Activated CD4-positive, alpha-beta T cell treated with anti-CD3 and anti-CD28 coated beads, Interleukin-2, amount 10 ng/mL, durations not matched to agents 7 days and 5 days (primary cell): ENCODE measurements around the gene IYD. TPM values are rescaled to one million over a fixed set of nuclear protein-coding genes. Genes with fewer than 3 reads are reported as not detected.

Experiments used
- CTCF ChIA-PET: fragments of 350-600 bp; sonication (Branson Sonifier 250); formaldehyde crosslinking; loops from one replicate; lab custom pipeline; 2021; ENCODE audit warnings: antibody characterized with exemption; lab: Charles Lee
- POLR2A ChIA-PET: fragments of 350-600 bp; sonication (Branson Sonifier 250); formaldehyde crosslinking; loops from one replicate; lab custom pipeline; 2021; ENCODE audit warnings: antibody characterized with exemption; lab: Charles Lee
- DNase-seq: peaks from one replicate; pipeline ENCODE4 v3.0.0-alpha.2; 2020
- H3K27ac Mint-ChIP-seq: one replicate; pipeline ENCODE4 v1.8.0; 2021; ENCODE audit warnings: mild to moderate bottlenecking, moderate library complexity, mixed read lengths
- H3K27me3 Mint-ChIP-seq: one replicate; pipeline ENCODE4 v1.8.0; 2021; ENCODE audit warnings: mixed read lengths
- H3K36me3 Mint-ChIP-seq: one replicate; pipeline ENCODE4 v1.8.0; 2021; ENCODE audit warnings: low read depth, mixed read lengths
- H3K4me1 Mint-ChIP-seq: one replicate; pipeline ENCODE4 v1.8.0; 2021; ENCODE audit warnings: mixed read lengths
- H3K4me3 Mint-ChIP-seq: one replicate; pipeline ENCODE4 v1.8.0; 2021; ENCODE audit warnings: mild to moderate bottlenecking, moderate library complexity, mixed read lengths
- H3K9me3 Mint-ChIP-seq: one replicate; pipeline ENCODE4 v1.8.0; 2021; ENCODE audit warnings: mixed read lengths
- total RNA-seq, 2 experiments: library from RNA; stranded (reverse); gene quantifications; one replicate each; pipeline ENCODE4 v1.2.3, GENCODE V29; 2021

Gene IYD
- total RNA-seq, 2 experiments from 2014 or later: not detected

DNA sequence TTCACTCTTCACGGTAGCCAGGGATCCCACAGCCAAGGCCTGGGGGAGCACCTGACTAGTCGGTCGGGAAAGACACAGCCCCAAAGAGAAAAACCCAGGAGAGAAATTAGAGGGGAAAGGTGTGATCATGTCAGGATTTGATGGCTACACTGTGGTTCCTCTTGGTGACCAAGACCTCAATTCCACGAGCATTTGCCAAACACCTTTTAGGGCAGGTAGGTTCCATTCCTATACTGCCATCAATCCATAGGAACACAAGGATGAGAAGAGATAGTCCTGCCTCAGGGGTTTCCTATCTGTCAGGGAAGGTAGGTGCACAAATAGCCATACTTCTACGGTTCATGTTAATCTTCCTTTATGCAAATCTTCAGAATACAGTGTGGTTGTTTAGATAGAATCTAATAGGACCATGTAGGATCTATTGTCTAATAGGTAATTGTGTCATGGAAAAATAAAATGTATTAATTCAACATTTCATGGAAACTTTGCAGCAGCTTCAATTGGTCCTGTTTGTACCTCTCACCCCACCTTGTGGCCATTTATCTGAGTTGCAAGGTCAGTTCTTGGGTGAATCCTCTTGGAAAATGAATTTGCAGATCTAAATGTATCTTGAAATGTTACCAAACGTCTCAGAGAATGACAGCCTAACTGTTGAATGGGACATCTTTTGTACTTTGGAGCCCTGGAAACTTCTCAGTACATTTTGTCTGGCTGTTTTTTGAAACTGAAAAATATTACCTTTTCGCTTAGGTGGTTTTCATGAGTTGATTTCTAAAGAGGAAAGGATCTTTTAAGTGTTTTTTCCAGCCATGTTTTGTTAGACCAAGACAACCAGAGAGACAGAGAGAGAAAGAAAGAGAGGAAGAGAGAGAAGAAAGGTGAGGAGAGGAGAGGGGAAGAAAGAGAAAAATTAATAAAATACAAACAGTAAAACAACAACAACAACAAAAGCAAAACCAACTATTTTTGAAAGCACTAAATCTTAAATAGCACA lies 33.7 kb upstream of the IYD start:
- H3K27ac Mint-ChIP-seq: no peak overlapping the region
- peak; percentile 45 for DNase-seq
- peaks cover 12% of the 10 kb centered on the region for H3K27me3 Mint-ChIP-seq
- H3K36me3 Mint-ChIP-seq: no peaks in the 10 kb centered on the region
- H3K9me3 Mint-ChIP-seq: no peaks in the 10 kb centered on the region
- ChIA-PET POLR2A (no interaction called here), CTCF (interaction anchor here (0.9 kb wide), 1 partner anchor 255 kb away, joined by 3 read pairs; no protein-coding TSS in a partner anchor)
- H3K4me1 Mint-ChIP-seq: no peaks in the 10 kb centered on the region
- no peak overlapping the region for H3K4me3 Mint-ChIP-seq

DNA sequence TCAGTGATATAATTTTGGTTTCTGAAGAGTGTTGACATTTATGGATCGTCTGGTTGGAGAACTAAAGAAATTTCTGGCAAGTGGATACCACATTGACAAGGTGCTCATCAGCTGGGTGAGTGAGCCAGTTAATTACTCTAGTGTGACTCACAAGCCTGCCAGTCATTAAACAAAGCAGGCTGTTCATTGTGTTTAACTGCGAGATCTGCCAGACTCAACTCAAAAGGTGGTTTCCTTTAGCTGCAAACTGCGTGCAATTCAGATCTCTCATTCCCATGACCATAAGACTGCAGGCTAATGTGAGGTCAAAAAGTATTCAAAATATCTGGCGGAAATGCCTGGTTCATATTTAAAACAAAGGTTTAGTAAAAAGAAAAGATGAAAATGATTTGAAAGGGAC lies 32.5 kb upstream of the IYD start:
- no peaks in the 10 kb centered on the region for H3K4me1 Mint-ChIP-seq
- CTCF ChIA-PET: no interaction called here
- peaks cover 14% of the 10 kb centered on the region for H3K27me3 Mint-ChIP-seq
- DNase-seq: no peak
- H3K9me3 Mint-ChIP-seq: no peaks in the 10 kb centered on the region
- H3K4me3 Mint-ChIP-seq: no peak overlapping the region
- H3K36me3 Mint-ChIP-seq: no peaks in the 10 kb centered on the region
- POLR2A ChIA-PET: no interaction called here
- no peak overlapping the region for H3K27ac Mint-ChIP-seq

DNA sequence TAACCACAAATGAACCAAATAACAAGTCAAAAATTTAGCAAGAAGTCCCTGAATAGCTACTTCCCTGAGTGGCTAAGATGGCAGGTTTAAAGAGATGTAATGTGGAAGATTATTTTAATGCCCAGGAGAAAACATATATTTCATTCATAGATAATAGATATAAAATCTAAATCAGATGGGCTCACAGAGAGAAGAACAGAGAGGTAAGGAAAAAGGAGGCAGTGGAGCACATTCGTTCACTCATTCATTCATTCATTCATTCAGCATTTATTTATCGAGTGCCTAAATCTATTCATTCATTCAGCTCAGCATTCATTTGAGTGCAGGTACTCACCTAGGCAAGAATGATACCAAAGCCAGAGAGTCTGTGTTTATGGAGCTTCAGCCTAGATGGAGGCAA lies 32.1 kb upstream of the IYD start:
- Mint-ChIP-seq H3K36me3 (no peaks in the 10 kb centered on the region), H3K27me3 (peaks cover 15% of the 10 kb centered on the region), H3K9me3 (no peaks in the 10 kb centered on the region), H3K27ac (no peak overlapping the region), H3K4me3 (no peak overlapping the region), H3K4me1 (no peaks in the 10 kb centered on the region)
- POLR2A ChIA-PET: no interaction called here
- CTCF ChIA-PET: no interaction called here
- DNase-seq: no peak

DNA sequence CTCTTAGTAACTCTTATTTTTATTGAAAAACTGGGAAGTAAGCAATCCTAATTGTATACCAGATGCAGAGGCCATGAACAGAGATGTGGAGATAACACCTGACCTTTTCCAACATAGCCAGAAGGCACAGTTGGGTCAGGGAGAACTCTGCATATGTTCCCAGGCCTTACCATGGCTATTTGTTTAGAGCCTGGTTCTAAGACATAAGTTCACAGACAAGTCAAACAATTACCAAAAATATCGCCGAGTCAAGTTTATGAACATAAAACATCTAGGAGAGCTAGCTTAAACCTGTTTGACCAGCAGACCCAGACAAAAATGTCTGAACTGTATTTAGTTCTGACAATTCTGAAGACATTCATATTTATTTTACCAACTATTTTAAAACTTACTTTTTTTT lies 26.7 kb upstream of the IYD start:
- H3K27ac Mint-ChIP-seq: no peak overlapping the region
- H3K9me3 Mint-ChIP-seq: no peaks in the 10 kb centered on the region
- CTCF ChIA-PET: no interaction called here
- H3K4me1 Mint-ChIP-seq: no peaks in the 10 kb centered on the region
- DNase-seq: no peak
- H3K36me3 Mint-ChIP-seq: no peaks in the 10 kb centered on the region
- POLR2A ChIA-PET: no interaction called here
- H3K27me3 Mint-ChIP-seq: peaks cover 17% of the 10 kb centered on the region
- no peak overlapping the region for H3K4me3 Mint-ChIP-seq

DNA sequence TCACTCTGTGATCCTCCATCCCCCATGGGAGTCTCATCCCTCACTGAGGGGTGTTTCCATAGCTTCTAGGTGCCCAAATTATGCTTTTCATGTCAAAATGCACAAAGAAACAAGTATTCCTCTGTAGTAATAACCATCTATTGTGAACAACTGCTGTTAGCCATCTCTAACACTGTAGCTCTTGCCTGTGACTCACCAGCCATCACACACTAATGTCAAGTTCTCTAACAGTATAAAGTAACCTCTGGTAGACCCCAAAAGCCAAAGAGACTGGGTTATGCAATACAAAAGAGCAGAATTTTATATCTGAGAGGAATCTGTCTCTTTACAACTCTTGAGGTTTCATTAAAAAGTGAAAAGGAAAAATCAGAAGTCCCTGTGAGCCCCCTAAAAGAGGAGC lies 25.4 kb upstream of the IYD start:
- POLR2A ChIA-PET: no interaction called here
- Mint-ChIP-seq H3K4me1 (no peaks in the 10 kb centered on the region), H3K27ac (no peak overlapping the region), H3K4me3 (no peak overlapping the region), H3K36me3 (no peaks in the 10 kb centered on the region), H3K27me3 (peaks cover 19% of the 10 kb centered on the region), H3K9me3 (no peaks in the 10 kb centered on the region)
- no peak for DNase-seq
- CTCF ChIA-PET: no interaction called here

DNA sequence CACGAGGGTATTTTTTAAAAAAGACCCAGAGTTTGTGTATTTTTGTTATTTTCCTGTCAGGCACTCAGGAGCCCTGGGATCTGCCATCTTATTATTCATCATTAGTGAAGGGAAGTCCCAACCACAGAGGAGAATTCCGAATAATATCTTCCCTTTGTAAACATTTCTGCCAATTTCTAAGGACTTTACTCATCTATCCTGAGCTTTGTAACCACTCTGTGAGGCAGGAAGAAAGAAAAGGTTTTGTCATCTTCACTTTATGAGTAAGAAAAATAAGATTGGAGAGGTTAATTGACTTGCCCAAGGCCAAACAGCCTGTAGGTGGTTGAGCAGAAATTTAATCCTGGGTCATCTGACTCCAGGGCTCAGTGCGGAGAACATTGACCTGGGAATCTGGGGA lies 23.0 kb upstream of the IYD start:
- ChIA-PET POLR2A (no interaction called here), CTCF (interaction anchor here (0.7 kb wide), 1 partner anchor 16 kb away, joined by 5 read pairs; no protein-coding TSS in a partner anchor)
- Mint-ChIP-seq H3K9me3 (no peaks in the 10 kb centered on the region), H3K27ac (no peak overlapping the region), H3K4me1 (no peaks in the 10 kb centered on the region), H3K27me3 (peaks cover 15% of the 10 kb centered on the region), H3K36me3 (no peaks in the 10 kb centered on the region), H3K4me3 (no peak overlapping the region)
- DNase-seq: no peak

DNA sequence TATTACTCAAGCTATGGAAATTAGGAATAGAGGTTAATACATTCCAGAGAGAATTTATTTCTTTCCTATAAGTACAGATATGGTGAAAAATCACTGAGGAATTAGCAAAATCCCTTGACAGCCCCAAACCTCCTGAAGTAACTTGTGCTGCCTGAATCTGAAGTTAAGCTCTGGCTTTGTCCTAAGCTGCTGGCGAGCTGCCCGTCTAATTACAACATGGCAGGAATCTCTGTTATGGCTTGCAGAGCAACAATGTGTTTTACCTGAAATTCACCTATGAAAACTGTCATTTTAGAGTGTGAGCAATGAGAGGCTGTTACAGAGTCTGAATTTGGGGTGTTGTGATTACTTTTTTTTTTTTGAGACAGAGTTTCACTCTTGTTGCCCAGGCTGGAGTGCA lies 22.5 kb upstream of the IYD start:
- Mint-ChIP-seq H3K36me3 (no peaks in the 10 kb centered on the region), H3K27me3 (peaks cover 13% of the 10 kb centered on the region)
- CTCF ChIA-PET: interaction anchor here (0.7 kb wide), 1 partner anchor 17 kb away, joined by 5 read pairs; no protein-coding TSS in a partner anchor

DNA sequence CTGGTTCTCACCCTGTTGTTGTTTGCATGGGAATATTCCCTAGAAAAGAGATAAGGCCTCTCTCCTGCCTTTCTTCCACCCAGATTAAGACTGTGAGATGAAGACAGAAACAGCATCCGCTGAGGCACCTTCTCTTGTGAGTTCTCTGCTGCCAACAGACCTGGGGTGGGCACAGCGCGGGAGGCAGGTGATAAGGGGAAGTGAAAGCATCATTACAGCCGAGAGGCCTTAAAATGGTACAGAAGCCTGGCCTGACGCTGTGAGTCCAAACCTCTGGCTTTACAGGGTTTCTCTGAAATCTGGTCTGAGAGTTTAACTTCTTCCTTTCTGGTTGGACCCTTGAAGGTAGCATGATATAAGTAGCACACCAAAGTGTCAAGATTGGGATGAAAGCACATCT lies 21.0 kb upstream of the IYD start:
- Mint-ChIP-seq H3K36me3 (no peaks in the 10 kb centered on the region), H3K9me3 (no peaks in the 10 kb centered on the region), H3K27ac (no peak overlapping the region), H3K4me1 (no peaks in the 10 kb centered on the region), H3K27me3 (peaks cover 8% of the 10 kb centered on the region), H3K4me3 (no peak overlapping the region)
- no peak for DNase-seq
- CTCF ChIA-PET: no interaction called here
- POLR2A ChIA-PET: no interaction called here

More for the DNA sequence above, 22.5 kb upstream of the IYD start:
- DNase-seq: no peak
- H3K27ac Mint-ChIP-seq: no peak overlapping the region
- no peaks in the 10 kb centered on the region for H3K4me1 Mint-ChIP-seq
- no peak overlapping the region for H3K4me3 Mint-ChIP-seq
- H3K9me3 Mint-ChIP-seq: no peaks in the 10 kb centered on the region
- POLR2A ChIA-PET: no interaction called here

DNA sequence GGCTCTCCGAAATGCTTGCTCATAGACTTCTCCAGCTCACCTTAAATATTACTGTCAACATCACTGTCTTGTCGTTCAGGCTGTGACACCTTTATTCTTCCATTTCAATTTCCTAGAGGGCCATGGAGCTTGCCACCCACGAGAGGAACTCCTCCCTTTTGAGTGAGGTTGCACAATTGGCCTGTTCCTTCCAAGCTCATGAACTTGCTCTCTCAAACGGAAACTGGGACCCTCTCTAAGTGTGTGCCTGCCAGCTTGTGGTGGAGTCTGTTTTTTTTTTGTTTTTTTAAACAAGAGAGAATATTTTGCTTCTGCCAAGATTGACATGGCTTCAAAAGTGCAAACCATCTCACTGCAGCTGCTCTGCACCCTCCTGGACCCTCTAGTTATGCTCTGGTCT lies 19.3 kb upstream of the IYD start:
- no peak overlapping the region for H3K27ac Mint-ChIP-seq

DNA sequence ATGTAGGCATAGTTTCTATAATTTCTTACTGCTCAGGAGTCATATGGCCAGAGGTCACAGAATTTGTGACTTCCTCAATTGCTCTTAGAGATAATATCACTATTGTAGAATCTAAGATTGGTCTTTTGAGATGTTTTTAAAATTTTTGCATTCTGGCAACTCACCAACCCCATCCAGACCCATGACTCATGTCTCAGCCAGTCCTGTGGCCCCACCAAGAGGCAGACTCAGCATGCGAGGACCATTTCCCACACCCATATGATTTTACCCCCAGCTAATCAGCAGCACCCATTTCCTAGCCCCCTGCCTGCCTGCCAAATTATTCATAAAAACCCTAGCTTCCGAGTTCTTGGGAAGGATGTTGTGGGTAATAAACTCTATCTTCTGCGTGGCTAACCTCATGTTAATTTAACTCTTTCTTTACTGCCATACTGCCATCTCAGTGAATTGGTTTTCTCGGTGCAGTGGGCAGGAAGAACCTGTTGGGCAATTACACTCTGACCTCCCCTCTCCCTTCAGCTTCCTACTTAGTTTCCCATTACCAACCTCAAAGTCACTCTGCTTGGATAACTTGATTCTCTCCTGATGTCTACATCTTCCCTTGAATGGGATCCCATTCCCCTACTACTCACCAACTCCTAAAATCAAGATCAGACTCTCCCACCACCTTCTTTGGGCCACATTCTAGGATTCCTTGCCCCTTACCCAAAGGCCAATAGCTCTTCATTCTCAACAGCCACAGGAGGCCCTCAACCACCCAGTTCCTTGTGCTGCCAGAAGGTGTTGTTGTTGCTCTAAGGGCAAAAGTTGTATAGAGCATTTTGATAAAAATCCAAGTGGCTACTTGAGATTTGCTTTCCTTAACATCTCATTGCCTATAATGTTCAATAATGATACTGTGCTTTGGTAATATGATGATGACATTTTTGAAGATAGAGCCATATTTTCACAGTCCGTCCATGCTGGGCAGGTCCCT lies 16.2 kb upstream of the IYD start:
- H3K4me3 Mint-ChIP-seq: no peak overlapping the region
- peaks cover 10% of the 10 kb centered on the region for H3K27me3 Mint-ChIP-seq
- CTCF ChIA-PET: interaction anchor here (1.1 kb wide), 1 partner anchor 20 kb away, joined by 3 read pairs; no protein-coding TSS in a partner anchor
- DNase-seq: no peak
- POLR2A ChIA-PET: no interaction called here
- H3K36me3 Mint-ChIP-seq: no peaks in the 10 kb centered on the region
- H3K9me3 Mint-ChIP-seq: no peaks in the 10 kb centered on the region
- H3K27ac Mint-ChIP-seq: no peak overlapping the region
- H3K4me1 Mint-ChIP-seq: no peaks in the 10 kb centered on the region

More for the DNA sequence above, 19.3 kb upstream of the IYD start:
- Mint-ChIP-seq H3K9me3 (no peaks in the 10 kb centered on the region), H3K4me3 (no peak overlapping the region), H3K27me3 (peaks cover 4% of the 10 kb centered on the region), H3K4me1 (no peaks in the 10 kb centered on the region), H3K36me3 (no peaks in the 10 kb centered on the region)
- POLR2A ChIA-PET: no interaction called here
- CTCF ChIA-PET: interaction anchor here (0.6 kb wide), 1 partner anchor 46 kb away, joined by 5 read pairs; no protein-coding TSS in a partner anchor
- DNase-seq: no peak

DNA sequence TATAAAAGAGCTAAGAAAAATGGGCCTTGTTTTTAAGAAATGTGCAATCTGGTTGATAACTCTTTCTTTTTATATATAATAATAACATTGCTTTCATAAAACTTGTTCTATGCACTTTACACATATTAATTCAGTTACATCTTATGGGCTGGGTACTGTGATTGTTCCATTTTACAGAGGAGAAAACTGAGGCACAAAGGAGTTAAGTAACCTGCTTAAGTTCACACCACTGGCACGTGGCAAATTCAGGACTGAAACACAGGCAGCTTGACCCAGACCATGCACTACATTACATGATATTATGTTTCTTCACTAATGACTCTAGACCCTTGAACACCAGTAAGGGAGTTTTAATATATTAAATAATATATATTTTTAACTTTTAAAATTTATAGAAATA lies 15.4 kb upstream of the IYD start:
- H3K9me3 Mint-ChIP-seq: no peaks in the 10 kb centered on the region
- DNase-seq: no peak
- no peak overlapping the region for H3K27ac Mint-ChIP-seq
- no peaks in the 10 kb centered on the region for H3K4me1 Mint-ChIP-seq
- POLR2A ChIA-PET: no interaction called here
- H3K27me3 Mint-ChIP-seq: peaks cover 11% of the 10 kb centered on the region
- H3K4me3 Mint-ChIP-seq: no peak overlapping the region
- CTCF ChIA-PET: interaction anchor here (1.1 kb wide), 1 partner anchor 20 kb away, joined by 3 read pairs; no protein-coding TSS in a partner anchor
- no peaks in the 10 kb centered on the region for H3K36me3 Mint-ChIP-seq

DNA sequence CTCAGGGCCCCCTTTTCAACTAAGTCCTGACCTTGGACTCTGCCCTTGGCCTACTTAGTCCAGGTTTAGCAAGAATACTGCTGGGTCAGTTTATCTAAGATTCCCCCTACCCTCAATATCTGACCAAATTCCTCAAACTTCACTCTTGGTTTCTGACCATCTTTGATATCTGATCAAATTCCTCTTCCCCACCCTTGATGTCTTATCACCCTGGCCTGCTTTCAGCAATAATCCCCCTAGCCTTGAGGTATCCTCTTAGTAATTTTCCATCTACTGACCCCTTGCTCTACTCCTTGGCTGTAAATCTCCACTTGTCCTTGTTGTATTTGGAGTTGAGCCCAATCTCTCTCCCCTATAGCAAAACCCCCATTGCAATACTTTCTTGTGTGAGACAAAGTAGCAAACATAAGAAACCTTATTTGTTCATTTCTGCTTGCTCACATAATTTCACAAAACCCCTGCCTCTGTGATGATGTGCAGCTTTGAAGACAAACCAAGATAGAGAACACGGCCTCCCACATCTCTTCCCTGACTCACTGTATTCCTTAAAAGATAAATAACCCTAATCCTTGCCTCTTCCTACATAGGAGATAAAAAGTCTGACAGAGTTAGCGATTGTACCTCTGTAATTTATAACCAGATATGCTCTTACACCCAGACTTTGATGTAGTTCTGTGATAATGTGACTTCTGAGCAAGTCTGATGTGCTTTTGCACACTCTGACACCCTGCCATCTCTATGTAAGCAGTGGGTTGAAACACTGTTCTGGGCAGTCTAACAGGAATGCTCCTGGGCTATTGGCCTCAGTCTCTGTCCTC lies 13.8 kb upstream of the IYD start:
- Mint-ChIP-seq H3K9me3 (no peaks in the 10 kb centered on the region), H3K4me3 (no peak overlapping the region), H3K36me3 (no peaks in the 10 kb centered on the region), H3K4me1 (no peaks in the 10 kb centered on the region), H3K27ac (no peak overlapping the region), H3K27me3 (peaks cover 11% of the 10 kb centered on the region)
- no peak for DNase-seq
- ChIA-PET POLR2A (no interaction called here), CTCF (no interaction called here)
